ENCODE measurements around the gene ASXL1. TPM values are rescaled to one million over a fixed set of nuclear protein-coding genes. Genes with fewer than 3 reads are reported as not detected.

Gene ASXL1
- total RNA-seq, 2 donors from 2014 or later = 38.8 to 40.4 TPM

DNA sequence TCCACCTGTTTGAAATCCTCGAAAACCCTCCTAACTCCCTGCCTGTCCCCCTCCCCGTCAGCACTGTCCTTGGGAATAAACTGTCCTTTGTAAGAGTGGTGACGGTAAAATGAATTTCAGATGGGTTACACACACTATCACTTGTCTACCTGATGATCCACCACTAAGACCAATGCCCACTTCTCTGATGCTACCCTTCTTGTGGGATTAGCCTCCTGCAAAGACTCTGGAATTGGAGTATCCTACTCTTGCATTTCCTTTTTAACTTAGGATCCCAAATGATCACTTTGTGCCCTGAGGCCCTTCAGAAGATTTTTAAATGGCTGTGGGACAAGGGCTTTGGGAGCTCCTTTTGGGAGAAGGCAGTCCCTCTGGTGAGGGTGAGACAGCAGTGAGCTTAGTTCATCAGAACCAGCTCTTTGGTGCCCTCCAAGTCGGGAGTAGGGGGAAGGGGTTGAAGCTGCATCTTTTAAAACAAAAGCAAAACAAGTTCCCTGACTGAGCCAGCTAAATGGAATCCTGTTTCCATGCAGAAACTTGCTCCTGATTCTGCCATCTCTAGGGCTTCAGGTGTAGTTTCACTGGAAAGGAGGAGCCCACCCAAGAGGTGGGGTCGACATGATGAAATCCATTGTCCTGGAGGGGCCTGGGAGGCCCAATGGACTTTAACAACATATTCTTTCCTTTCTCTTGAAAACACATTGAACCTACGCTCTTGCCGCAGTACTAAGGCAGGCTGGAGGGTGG lies 86.5 kb downstream of the ASXL1 start:
- Histone ChIP-seq H3K9me3 (no peaks in the 10 kb centered on the region), H3K27ac (no peak overlapping the region), H3K9ac (ENCODE audit: low read depth in 2 of 2, low read length in 2 of 2) (no peak overlapping the region), H3K36me3 (peaks cover 20% of the 10 kb centered on the region), H3K4me1 (no peaks in the 10 kb centered on the region), H3K4me3 (no peak overlapping the region), H3K27me3 (no peaks in the 10 kb centered on the region)
- TF ChIP-seq CTCF (IDR thresholded peaks at IDR 0.05) = no peak
- no peak for DNase-seq
- intact Hi-C loops (cut with DNase I) = no loop called here

GRCh38 chr20:32445539-32446273 lies 87.6 kb downstream of the ASXL1 start:
- Histone ChIP-seq H3K4me3 (no peak overlapping the region), H3K9ac (ENCODE audit: low read depth in 2 of 2, low read length in 2 of 2) (no peak overlapping the region), H3K36me3 (peaks cover 20% of the 10 kb centered on the region), H3K27ac (no peak overlapping the region), H3K9me3 (no peaks in the 10 kb centered on the region), H3K27me3 (no peaks in the 10 kb centered on the region), H3K4me1 (no peaks in the 10 kb centered on the region)
- DNase-seq = no peak
- intact Hi-C loops (cut with DNase I) = no loop called here
- no peak for TF ChIP-seq CTCF (IDR thresholded peaks at IDR 0.05)

- no peak overlapping the region for H3K9ac ChIP-seq (ENCODE audit: low read depth in 2 of 2, low read length in 2 of 2)
- no peaks in the 10 kb centered on the region for H3K4me1 ChIP-seq
- intact Hi-C loops (cut with DNase I) = no loop called here
- no peak for DNase-seq
- no peak overlapping the region for H3K4me3 ChIP-seq
- H3K36me3 ChIP-seq = peaks cover 20% of the 10 kb centered on the region
- no peak for TF ChIP-seq CTCF (IDR thresholded peaks at IDR 0.05)
- no peak overlapping the region for H3K27ac ChIP-seq
- H3K27me3 ChIP-seq = no peaks in the 10 kb centered on the region
- no peaks in the 10 kb centered on the region for H3K9me3 ChIP-seq
Measured at GRCh38 chr20:32446301-32447100, 88.4 kb downstream of the ASXL1 start.

DNA sequence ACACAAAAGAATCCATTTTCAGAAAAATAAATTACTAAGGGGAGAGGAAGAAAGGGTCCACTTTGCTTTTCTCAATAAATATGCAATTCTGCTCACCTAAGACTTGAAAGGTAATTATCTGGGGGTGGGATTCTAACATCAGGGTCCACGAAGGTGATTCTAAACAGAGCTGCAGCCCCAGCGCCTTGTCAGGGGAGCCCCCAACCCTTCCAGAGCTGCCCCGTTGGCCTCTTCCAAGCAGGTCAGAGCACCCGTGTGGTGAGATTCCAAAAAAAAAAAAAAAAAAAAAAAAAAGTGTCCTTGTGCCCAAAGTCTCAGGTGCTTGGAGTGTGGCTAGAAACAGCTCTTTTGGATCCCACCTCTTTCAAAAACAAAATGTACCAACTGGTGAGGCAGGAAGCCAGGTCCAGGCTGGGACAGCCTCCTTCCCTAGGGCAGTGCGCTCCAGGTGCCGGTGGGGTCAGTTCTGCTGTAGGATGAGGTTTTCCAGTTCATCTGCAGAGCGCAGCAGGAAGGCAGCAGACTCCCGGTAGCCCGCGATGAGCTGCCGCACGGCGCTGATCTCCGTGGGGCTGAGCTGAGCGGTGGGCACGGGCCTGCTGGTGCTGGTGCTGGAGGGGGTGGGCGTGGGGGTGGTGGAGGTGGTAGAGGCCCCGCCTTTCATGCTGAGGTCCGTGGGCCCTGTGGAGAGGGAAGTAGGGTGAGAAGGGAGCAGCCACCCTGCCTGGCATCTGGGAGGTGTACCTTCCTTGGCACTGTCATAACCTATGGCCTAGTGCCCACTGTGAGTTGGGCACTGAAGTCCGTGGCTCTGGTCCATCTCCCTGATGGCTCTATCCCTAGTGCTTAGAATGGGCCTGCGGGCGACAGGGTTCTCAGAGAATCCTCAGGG lies 89.3 kb downstream of the ASXL1 start:
- no peak for DNase-seq
- intact Hi-C loops (cut with DNase I) = no loop called here
- H3K4me1 ChIP-seq = no peaks in the 10 kb centered on the region
- H3K36me3 ChIP-seq = peaks cover 27% of the 10 kb centered on the region
- H3K9me3 ChIP-seq = no peaks in the 10 kb centered on the region
- no peak for TF ChIP-seq CTCF (IDR thresholded peaks at IDR 0.05)
- H3K4me3 ChIP-seq = no peak overlapping the region
- no peaks in the 10 kb centered on the region for H3K27me3 ChIP-seq
- H3K27ac ChIP-seq = no peak overlapping the region
- H3K9ac ChIP-seq (ENCODE audit: low read depth in 2 of 2, low read length in 2 of 2) = no peak overlapping the region

Measured in colonic mucosa (tissue), 4 donors.